Activated CD8-positive, alpha-beta memory T cell treated with anti-CD3 and anti-CD28 coated beads, Interleukin-2, amount 50 U/mL, for 24 hours (primary cell): ENCODE measurements around the gene FOXP1.

ENCODE experiments used
- DNase-seq: peaks from one replicate; pipeline ENCODE4 v3.0.0-alpha.2; 2020; ENCODE audit errors: extremely low read depth

FOXP1 gene

GRCh38 chr3:71127052-71127831 lies 456.3 kb downstream of the FOXP1 start:
- no peak for DNase-seq

DNA sequence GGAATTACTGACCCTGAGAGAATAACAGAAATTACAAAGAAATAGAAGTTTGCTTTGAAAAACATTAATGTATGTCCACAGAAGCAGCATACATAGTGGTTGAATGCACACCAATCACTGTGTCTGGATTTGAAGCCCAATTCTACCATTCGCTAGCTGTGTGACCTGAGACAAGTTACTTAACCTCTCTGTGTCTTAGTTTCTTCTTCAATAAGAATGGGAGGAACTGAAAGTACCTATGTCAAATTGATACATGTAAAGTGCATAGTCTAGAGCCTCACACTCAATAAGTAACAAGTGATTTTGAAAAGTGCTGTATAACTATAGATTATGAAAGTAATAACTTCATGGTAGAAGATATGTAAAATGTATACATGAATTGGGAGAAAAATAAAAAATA lies 457.8 kb downstream of the FOXP1 start:
- DNase-seq = no peak

GRCh38 chr3:71124048-71124447 lies 459.5 kb downstream of the FOXP1 start:
- DNase-seq = no peak

- DNase-seq = no peak
Measured at GRCh38 chr3:71122641-71123040, 460.9 kb downstream of the FOXP1 start.

GRCh38 chr3:71121429-71122167 lies 461.9 kb downstream of the FOXP1 start:
- no peak for DNase-seq

GRCh38 chr3:71120012-71120411 lies 463.5 kb downstream of the FOXP1 start:
- DNase-seq = no peak

GRCh38 chr3:71119171-71119570 lies 464.4 kb downstream of the FOXP1 start:
- DNase-seq = no peak

- no peak for DNase-seq
Measured at GRCh38 chr3:71118436-71118835, 465.1 kb downstream of the FOXP1 start.

DNA sequence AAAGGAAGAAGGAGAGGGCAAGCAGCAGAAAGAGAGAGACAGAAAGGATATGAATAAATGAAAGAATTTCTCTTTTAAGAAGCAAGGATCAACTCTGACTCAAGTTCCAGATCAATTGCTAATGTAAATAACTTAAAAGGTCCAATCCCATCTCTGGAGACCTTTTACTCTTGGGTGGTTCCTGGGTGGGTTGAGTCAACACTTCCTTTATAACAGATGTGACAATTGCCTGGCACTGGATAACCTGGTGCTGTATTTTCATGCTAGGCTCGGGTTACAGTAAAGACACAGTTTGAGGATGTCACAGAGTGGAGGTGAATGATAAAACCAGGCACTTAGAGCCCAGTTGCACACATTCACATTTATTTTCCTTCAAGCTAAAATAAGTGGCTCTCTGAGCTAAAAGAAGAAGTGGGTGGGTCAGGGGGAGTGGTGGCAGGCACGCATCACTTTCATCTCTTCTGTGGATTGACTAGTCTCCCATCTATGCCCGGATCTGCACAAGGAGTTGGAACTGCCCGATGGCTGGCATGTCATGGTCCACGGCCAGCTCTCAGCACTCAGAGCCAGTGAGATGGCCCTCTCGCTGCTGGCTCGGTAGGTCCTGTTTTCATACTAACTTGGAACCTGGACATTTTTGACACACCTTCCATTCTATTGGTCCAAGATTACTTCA lies 465.8 kb downstream of the FOXP1 start:
- no peak for DNase-seq

DNA sequence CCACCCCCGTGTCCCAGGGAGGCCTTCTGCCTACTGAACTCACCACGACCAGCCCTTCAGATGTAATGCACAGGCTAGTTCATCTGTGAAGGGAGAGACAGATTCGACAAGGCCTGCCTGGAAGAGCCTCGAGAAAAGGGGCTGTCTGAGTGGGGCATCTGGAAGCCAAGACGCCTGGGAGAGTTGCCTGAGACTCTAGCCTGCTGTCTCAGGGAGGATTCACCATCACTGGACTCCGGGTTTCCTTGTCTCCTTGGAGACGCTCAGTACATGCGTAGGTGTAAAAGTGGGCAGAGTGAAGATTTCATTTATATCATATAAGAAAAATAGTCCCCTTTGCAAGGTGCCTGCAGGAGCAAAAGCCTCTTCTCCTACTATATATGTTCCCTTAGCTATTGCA lies 468.9 kb downstream of the FOXP1 start:
- DNase-seq = no peak

DNA sequence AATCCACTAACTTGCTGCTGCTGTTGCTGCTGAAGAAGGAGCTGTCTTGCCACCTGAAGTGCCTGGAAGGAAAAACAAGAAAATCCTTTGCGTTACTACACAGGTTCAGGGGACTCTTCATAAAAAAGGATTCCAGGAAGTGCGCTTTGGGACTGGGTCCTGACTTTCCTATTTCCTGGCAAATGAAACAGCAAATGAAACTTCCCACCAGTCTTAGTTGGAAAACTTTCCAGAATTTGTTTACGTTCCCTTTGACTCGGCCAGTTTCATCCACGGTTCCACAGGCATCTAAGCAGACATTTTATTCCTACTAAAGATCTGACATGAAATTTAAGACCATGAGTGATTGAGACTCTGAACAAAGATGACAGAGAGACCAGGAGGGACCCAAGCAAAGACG lies 471.0 kb downstream of the FOXP1 start:
- no peak for DNase-seq

DNA sequence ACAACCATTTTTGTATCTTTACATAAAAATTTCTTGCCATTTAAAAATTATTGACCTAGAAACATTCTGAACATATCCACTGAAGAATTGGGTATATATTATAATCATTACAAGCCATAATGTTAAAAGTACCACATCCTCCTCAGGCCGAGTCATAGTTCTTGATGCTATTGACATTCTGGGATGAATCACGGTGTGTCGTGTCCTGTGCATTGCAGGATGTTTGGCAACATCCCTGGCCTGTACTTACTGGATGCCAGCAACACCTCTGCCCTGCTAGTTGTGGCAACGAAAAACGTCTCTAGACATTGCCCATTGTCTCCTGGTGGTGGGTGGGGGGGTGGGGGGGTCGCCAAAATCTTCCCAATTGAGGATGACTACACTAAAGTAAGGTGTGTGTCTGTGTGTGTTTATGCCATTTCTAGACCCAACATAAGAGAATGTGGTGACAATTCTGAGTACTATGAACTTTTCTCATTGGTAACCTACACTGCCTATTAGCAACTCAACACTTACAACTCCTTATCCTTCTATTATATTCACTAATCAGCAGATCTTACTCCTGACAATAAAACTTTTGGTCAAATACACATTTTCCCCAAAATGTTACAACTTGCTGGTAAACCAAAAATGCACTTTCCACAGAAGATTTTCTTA lies 471.6 kb downstream of the FOXP1 start:
- DNase-seq = no peak

DNA sequence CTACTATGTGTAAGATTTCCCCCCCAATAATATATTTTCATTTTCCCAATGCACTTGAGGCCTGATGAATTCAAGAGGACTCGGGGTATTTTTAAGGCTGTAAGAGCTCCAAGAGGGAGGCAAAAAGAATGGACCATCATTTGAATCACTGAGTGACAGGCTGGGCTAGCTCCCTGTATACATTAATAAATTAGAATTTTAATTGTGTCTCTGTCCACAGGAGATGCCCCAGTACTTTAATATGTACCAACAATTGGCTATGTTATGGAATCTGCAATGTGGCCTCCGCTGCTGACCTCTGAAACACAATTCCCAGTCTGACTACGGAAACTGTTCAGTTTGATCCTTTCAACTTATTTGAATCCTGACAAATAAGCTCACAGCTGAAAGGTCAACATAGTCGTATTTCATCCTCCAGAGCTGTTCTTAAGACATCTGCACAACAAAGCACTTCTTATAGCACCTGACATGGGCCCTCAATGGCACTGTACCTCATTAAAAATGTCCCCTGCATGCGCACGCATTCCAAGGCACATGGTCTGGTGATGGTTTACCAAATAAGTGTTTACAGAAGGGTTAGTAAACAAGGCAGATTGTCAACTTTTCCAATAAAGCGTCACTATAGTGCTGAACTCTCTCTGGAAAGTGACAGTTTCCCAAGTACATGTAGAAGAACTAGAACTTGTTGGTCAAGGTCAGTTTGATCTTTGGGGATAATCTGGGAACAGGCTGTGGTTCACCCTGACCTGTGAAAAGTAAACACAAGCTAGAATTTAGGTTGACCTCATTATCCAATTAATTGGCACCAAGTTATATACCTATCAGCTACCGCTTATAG lies 472.9 kb downstream of the FOXP1 start:
- DNase-seq = no peak

DNA sequence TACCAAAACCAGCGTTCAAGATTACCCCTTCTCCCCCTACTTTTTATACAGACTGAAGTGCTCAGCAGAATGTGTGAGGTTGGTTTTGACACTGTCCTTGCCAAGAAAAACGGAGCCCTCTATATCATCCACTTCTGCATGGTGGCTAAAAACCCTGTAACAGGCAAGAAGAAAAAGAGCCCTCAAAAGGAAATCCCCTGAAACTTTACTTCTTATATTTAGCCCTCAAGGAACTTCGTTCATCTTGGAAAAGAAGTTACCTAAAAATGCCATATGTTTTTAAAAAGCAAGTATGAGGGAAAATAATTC lies 473.6 kb downstream of the FOXP1 start:
- no peak for DNase-seq

DNA sequence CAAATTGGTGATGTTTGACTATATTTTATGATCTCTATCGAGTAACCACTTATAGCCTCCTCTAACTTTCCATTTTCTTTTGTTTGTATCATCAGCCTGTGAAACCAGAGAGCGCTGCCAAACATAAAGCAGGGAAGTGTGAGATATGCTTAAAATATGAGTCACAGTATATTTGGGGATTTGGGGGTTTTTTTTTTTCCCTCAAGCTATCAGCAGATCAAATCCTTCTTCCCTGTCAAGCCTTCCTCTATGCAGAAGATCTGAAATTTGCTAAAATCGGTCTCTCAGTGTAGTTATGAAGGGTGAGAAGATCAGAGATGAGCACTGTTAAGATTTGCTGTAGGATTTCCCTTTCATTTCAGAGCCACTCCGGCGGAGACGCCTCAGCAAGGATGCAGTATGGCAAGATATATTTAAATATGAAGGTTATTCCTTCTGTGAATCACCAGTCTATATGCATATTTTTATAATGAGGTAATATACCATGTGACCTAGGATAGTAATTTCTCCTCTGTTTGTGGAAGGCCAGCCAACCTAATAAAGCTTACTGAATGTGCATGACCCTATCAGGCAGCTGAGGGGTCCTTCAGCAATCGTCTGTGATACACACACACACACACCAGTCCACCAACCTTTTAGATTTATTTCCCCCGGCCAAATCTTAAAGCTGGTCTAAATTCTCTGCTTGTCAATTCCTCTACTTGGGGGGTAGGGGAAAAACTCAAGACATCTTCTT lies 474.1 kb downstream of the FOXP1 start:
- no peak for DNase-seq

GRCh38 chr3:71107926-71108325 lies 475.6 kb downstream of the FOXP1 start:
- DNase-seq = no peak

GRCh38 chr3:71104976-71105375 lies 478.6 kb downstream of the FOXP1 start:
- no peak for DNase-seq

DNA sequence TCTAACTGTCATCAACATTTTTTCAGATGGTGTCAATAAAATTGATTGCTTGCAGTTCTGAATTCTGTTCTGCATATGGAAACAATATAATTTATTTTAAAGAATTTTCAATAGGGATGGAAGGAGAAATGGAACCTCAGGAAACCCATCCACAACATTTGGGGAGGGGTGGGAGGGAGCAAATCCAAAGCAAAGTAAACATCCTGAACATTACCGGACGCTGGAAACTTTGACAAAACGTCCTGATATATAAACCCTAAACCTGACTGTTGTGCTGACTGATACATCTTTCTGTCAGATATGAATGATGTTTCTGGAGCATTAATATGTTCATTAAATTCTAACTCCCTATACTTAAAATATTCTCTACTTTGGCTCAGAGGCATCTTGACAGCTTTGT lies 479.0 kb downstream of the FOXP1 start:
- DNase-seq = no peak

- no peak for DNase-seq
Measured at GRCh38 chr3:71104121-71104541, 479.4 kb downstream of the FOXP1 start.

GRCh38 chr3:71103430-71103921 lies 480.1 kb downstream of the FOXP1 start:
- no peak for DNase-seq
